Nephron (organoid): Measurements from ENCODE around the gene TLR9.
A peak's percentile ranks its signal among the peaks of the same experiment; 100 is the strongest.

Experiments used
- H3K27ac Mint-ChIP-seq, 3 experiments: 2 replicates each; pipeline ENCODE4 v1.8.0; 2020; ENCODE audit warnings: mixed read lengths in 3 of 3, mild to moderate bottlenecking in 2 of 3, moderate library complexity in 1 of 3
- H3K27me3 Mint-ChIP-seq: 2 replicates; pipeline ENCODE4 v1.8.0; 2021; ENCODE audit warnings: low read depth, mild to moderate bottlenecking, moderate library complexity, mixed read lengths
- H3K36me3 Mint-ChIP-seq: 2 replicates; pipeline ENCODE4 v1.8.0; 2020; ENCODE audit warnings: low read depth, mixed read lengths
- H3K4me1 Mint-ChIP-seq: 2 replicates; pipeline ENCODE4 v1.8.0; 2020; ENCODE audit warnings: mixed read lengths
- H3K4me3 Mint-ChIP-seq, 3 experiments: 2 replicates each; pipeline ENCODE4 v1.8.0; 2020; ENCODE audit warnings: mild to moderate bottlenecking in 3 of 3, mixed read lengths in 3 of 3, moderate library complexity in 2 of 3
- H3K9me3 Mint-ChIP-seq: 2 replicates; pipeline ENCODE4 v1.8.0; 2020; ENCODE audit warnings: mixed read lengths
- CTCF ChIP-seq, 3 experiments: fragments of 200-600 bp; sonication (generic); IDR thresholded peaks; one replicate each; pipeline ENCODE4 v1.5.0; 2021; ENCODE audit warnings: antibody characterized with exemption in 3 of 3; ENCODE audit not compliant: unreplicated experiment in 3 of 3

TLR9 gene

GRCh38 chr3:52221141-52221562 is 4.3 kb downstream of the TLR9 start:
- Mint-ChIP-seq H3K4me3 (no peak overlapping the region), H3K36me3 (peaks cover 6% of the 10 kb centered on the region), H3K4me1 (peaks cover 33% of the 10 kb centered on the region), H3K27me3 (peaks cover 3% of the 10 kb centered on the region), H3K9me3 (no peaks in the 10 kb centered on the region), H3K27ac (no peak overlapping the region)
- no peak for TF ChIP-seq CTCF (IDR thresholded peaks at IDR 0.05; ENCODE audit: unreplicated experiment in 3 of 3)

GRCh38 chr3:52220380-52221026 is 4.9 kb downstream of the TLR9 start:
- Mint-ChIP-seq H3K9me3 (no peaks in the 10 kb centered on the region), H3K4me3 (peak overlapping the region in 2 of 3 experiments; percentile 39 to 46), H3K36me3 (peaks cover 10% of the 10 kb centered on the region), H3K4me1 (peaks cover 33% of the 10 kb centered on the region), H3K27me3 (peaks cover 3% of the 10 kb centered on the region), H3K27ac (peak overlapping the region; percentile 73 to 88 (median 82))
- peak; percentile 83 to 88 (median 88) for TF ChIP-seq CTCF (IDR thresholded peaks at IDR 0.05; ENCODE audit: unreplicated experiment in 3 of 3)

DNA sequence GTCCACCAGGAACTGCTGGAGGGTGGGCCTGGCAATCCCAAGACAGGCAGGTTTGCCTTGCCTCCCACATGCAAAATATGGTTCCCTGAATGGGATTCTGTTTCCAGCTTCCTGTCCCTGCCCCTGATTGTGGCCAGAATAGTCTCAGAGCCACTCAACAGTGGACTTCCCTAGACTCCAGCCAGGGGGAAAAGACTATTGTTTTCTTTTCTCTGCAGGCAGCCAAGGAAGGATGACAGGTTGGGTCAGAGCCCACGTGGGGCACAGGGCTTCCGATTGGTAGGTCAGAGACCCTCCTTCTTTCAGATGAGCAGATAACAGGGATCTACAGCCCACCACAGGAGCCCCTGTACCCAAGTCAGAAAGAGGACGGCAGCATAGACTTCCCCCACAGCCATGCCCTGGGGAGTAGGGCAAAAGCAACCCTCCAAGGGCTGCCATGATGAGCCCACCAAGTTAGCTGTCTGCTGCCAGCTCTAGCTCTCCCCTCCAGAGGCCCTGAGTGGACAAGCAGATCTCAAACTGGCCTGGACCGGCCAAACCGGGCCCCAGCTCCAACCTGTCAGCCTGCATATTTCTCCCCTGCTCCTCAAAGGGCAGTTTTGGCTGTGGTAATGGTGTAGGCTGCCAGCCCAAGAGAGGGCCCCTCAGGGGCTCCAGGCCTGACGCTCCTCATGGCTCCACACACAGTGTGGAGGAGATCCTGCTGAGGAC is 6.4 kb downstream of the TLR9 start:
- H3K9me3 Mint-ChIP-seq = no peaks in the 10 kb centered on the region
- TF ChIP-seq CTCF (IDR thresholded peaks at IDR 0.05; ENCODE audit: unreplicated experiment in 3 of 3) = no peak
- no peak overlapping the region for H3K4me3 Mint-ChIP-seq
- H3K27ac Mint-ChIP-seq = peak overlapping the region; percentile 73 to 89 (median 82)
- H3K4me1 Mint-ChIP-seq = peaks cover 33% of the 10 kb centered on the region
- peaks cover 22% of the 10 kb centered on the region for H3K36me3 Mint-ChIP-seq
- peaks cover 3% of the 10 kb centered on the region for H3K27me3 Mint-ChIP-seq

DNA sequence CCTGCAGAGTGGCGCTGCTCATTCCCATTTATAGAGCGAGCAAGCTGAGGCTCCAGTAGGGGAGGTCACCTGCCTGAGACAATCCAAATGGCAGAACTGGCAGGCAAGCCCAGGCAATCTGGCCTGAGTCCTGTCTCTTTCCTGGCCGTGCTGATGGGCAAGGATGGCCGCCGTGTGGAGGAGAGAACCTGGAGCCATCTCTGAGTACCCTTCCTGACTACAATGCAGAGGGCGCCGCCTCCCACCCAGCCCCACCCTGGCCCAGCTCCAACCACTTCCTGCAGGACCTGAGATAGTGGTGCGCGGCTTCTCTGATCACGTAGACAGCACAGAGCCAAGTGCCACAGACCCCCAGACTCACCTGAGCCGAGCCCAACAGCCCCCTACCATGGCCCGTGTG is 7.0 kb downstream of the TLR9 start:
- Mint-ChIP-seq H3K27ac (peak overlapping the region; percentile 73 to 89 (median 82)), H3K4me1 (peaks cover 33% of the 10 kb centered on the region), H3K9me3 (no peaks in the 10 kb centered on the region), H3K36me3 (peaks cover 28% of the 10 kb centered on the region), H3K4me3 (no peak overlapping the region), H3K27me3 (peaks cover 3% of the 10 kb centered on the region)
- no peak for TF ChIP-seq CTCF (IDR thresholded peaks at IDR 0.05; ENCODE audit: unreplicated experiment in 3 of 3)

DNA sequence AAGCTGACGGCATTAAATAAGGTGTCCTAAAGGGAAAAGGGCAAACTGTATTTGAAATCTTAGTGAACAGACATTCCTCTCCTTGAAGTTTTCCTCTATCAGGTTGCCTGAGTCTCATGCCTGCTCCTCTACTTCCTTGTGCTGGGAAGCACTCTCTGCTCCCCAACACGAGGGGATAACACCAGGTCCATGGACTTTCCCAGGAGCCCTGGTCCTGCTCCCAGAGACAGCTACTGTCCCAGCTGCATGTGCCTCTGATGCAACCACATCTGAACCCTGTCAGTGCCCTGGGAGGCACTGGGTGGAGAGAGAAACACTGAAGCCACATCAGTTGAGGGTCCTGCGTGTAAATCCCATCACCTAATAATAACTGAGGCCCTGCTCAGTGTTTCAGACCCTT is 7.4 kb downstream of the TLR9 start:
- Mint-ChIP-seq H3K27me3 (peaks cover 3% of the 10 kb centered on the region), H3K27ac (peak overlapping the region in 1 of 3 experiments; percentile 81), H3K36me3 (peaks cover 31% of the 10 kb centered on the region), H3K9me3 (no peaks in the 10 kb centered on the region), H3K4me1 (peaks cover 33% of the 10 kb centered on the region), H3K4me3 (no peak overlapping the region)
- no peak for TF ChIP-seq CTCF (IDR thresholded peaks at IDR 0.05; ENCODE audit: unreplicated experiment in 3 of 3)
